Tibial artery (tissue), 4 donors: Measurements from ENCODE around the gene COQ6.

Experiments
- DNase-seq, 2 donors: peaks; one replicate each; pipeline ENCODE4 v3.0.0-alpha.2; 2019
- H3K27ac ChIP-seq, 2 donors: fragments of 200-600 bp; sonication (generic) in 1 of 2; 1 replicate in 1 of 2; 2 replicates in 1 of 2; pipeline ENCODE4 v1.5.1; 2018 to 2019; ENCODE audit warnings: mild to moderate bottlenecking in 1 of 2
- H3K27me3 ChIP-seq, 2 donors: fragments of 200-600 bp; sonication (generic) in 1 of 2; one replicate each; pipeline versions ENCODE4 v1.5.1 to v1.6.0; 2016 to 2019
- H3K36me3 ChIP-seq, 3 donors: fragments of 200-600 bp; sonication (generic) in 2 of 3; one replicate each; pipeline ENCODE4 v1.5.1; 2016 to 2019; ENCODE audit warnings: mild to moderate bottlenecking in 2 of 3
- H3K4me1 ChIP-seq, 4 donors: fragments of 200-600 bp; sonication (generic) in 2 of 4; 1 replicate in 3 of 4; 2 replicates in 1 of 4; pipeline ENCODE4 v1.5.1; 2016 to 2019
- H3K4me3 ChIP-seq, 2 donors: fragments of 200-600 bp; sonication (generic) in 1 of 2; 1 replicate in 1 of 2; 2 replicates in 1 of 2; pipeline ENCODE4 v1.5.1; 2018 to 2019; ENCODE audit warnings: mild to moderate bottlenecking in 2 of 2
- H3K9me3 ChIP-seq, 3 donors: fragments of 200-600 bp; sonication (generic) in 1 of 3; one replicate each; pipeline ENCODE4 v1.5.1; 2016 to 2019
- CTCF ChIP-seq, 2 experiments: fragments of 200-600 bp in 1 of 2; fragments of 450-650 bp in 1 of 2; IDR thresholded peaks; one replicate each; pipeline ENCODE4 v1.5.1; 2017 to 2019; ENCODE audit warnings: antibody characterized with exemption in 2 of 2, mild to moderate bottlenecking in 1 of 2, moderate library complexity in 1 of 2
- intact Hi-C: fragments of 100-400 bp; cut with DNase I; formaldehyde crosslinking; loops from one replicate; pipeline ENCODE4 v1.15.0; 2023; ENCODE audit warnings: low total_unique reads

Gene COQ6

DNA sequence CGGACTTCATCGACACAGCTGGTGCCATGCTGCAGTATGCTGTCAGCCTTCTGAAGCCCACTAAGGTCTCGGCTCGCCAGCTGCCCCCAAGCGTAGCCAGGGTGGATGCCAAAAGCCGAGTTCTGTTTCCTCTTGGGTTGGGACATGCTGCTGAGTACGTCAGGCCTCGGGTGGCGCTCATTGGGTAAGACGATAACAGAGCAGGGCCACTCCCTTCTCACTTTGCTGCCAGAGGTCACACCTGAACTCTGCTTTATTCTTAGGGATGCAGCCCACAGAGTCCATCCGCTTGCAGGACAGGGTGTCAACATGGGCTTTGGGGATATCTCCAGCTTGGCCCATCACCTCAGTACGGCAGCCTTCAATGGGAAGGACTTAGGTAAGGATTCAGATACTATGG lies 11.1 kb downstream of the COQ6 start:
- Histone ChIP-seq H3K36me3 (peaks cover 77 to 97% (median 77%) of the 10 kb centered on the region in 3 donors), H3K4me1 (no peaks in the 10 kb centered on the region), H3K27ac (no peak overlapping the region), H3K9me3 (no peaks in the 10 kb centered on the region), H3K4me3 (no peak overlapping the region), H3K27me3 (no peaks in the 10 kb centered on the region)
- no peak for TF ChIP-seq CTCF (IDR thresholded peaks at IDR 0.05)
- no peak for DNase-seq
- intact Hi-C loops = no loop called here

DNA sequence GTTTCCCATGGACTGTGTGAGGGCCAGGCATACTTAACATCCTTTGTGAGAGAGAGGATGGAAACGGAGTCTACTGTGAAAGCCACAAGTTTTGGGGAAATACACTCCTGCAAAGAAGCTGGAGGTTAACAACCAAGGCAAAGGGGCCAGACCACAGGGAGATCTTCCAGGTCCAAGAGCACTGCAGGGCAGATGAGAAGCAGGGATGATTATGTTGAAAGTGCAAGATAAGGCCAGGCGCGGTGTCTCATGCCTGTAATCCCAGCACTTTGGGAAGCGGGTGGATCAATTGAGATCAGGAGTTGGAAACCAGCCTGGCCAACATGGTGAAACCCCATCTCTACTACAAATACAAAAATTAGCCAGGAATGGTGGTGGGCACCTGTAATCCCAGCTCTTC lies 15.1 kb downstream of the COQ6 start:
- intact Hi-C loops = no loop called here
- Histone ChIP-seq H3K27me3 (no peaks in the 10 kb centered on the region), H3K27ac (no peak overlapping the region), H3K9me3 (no peaks in the 10 kb centered on the region), H3K4me1 (no peaks in the 10 kb centered on the region), H3K36me3 (peaks cover 38 to 96% (median 58%) of the 10 kb centered on the region in 3 donors), H3K4me3 (no peak overlapping the region)
- no peak for TF ChIP-seq CTCF (IDR thresholded peaks at IDR 0.05)
- no peak for DNase-seq

- no peaks in the 10 kb centered on the region for H3K9me3 ChIP-seq
- H3K36me3 ChIP-seq = peaks cover 1 to 88% (median 45%) of the 10 kb centered on the region in 3 donors
- H3K4me1 ChIP-seq = no peaks in the 10 kb centered on the region
- DNase-seq = no peak
- no peak for TF ChIP-seq CTCF (IDR thresholded peaks at IDR 0.05)
- H3K4me3 ChIP-seq = no peak overlapping the region
- intact Hi-C loops = no loop called here
- no peaks in the 10 kb centered on the region for H3K27me3 ChIP-seq
- H3K27ac ChIP-seq = no peak overlapping the region
Measured at GRCh38 chr14:73968885-73969284, 18.8 kb downstream of the COQ6 start.

- no peaks in the 10 kb centered on the region for H3K4me1 ChIP-seq
- peaks cover 0 to 72% (median 59%) of the 10 kb centered on the region in 3 donors for H3K36me3 ChIP-seq
- intact Hi-C loops = no loop called here
- no peak for TF ChIP-seq CTCF (IDR thresholded peaks at IDR 0.05)
- H3K27ac ChIP-seq = no peak overlapping the region
- no peak overlapping the region for H3K4me3 ChIP-seq
- H3K9me3 ChIP-seq = no peaks in the 10 kb centered on the region
- DNase-seq = no peak
- no peaks in the 10 kb centered on the region for H3K27me3 ChIP-seq
Measured at GRCh38 chr14:73973497-73973896, 23.4 kb downstream of the COQ6 start.

GRCh38 chr14:73976125-73976524 lies 26.0 kb downstream of the COQ6 start:
- H3K27ac ChIP-seq = no peak overlapping the region
- no peak for TF ChIP-seq CTCF (IDR thresholded peaks at IDR 0.05)
- H3K4me1 ChIP-seq = no peaks in the 10 kb centered on the region
- H3K4me3 ChIP-seq = no peak overlapping the region
- H3K36me3 ChIP-seq = peaks cover 0 to 53% (median 42%) of the 10 kb centered on the region in 3 donors
- no peaks in the 10 kb centered on the region for H3K27me3 ChIP-seq
- no peak for DNase-seq
- intact Hi-C loops = no loop called here
- H3K9me3 ChIP-seq = no peaks in the 10 kb centered on the region

DNA sequence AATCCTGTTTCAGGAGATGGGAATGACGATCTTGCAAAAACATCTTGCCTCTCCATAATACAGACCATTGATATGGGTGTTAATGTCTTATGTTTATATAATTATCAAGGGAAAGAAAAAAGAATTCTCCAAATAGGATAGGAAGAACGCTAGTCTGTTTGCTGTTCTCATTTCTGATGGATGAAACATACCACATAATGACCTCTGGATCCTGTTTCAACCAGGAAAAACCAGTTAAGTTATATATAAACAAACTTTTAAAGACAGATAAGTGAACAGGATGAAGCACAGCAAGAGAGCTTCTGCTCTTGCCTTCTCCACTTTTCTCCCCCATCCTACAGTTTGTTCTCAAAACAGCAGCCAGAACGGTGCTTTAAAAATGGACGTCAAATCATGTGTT lies 27.8 kb downstream of the COQ6 start:
- H3K9me3 ChIP-seq = no peaks in the 10 kb centered on the region
- intact Hi-C loops = no loop called here
- no peak for TF ChIP-seq CTCF (IDR thresholded peaks at IDR 0.05)
- no peaks in the 10 kb centered on the region for H3K27me3 ChIP-seq
- H3K4me3 ChIP-seq = no peak overlapping the region
- H3K36me3 ChIP-seq = peaks cover 4 to 59% (median 29%) of the 10 kb centered on the region in 3 donors
- DNase-seq = no peak
- H3K4me1 ChIP-seq = no peaks in the 10 kb centered on the region
- H3K27ac ChIP-seq = no peak overlapping the region
